NT2/D1 (cell line): ENCODE results near the gene DNAH1.

Experiments
- SUZ12 ChIP-seq: IDR thresholded peaks from 2 replicates; pipeline ENCODE4 v1.6.1; 2011; ENCODE audit not compliant: insufficient read length, insufficient read depth; ENCODE audit errors: extremely low read depth
- YY1 ChIP-seq: IDR thresholded peaks from 2 replicates; pipeline ENCODE4 v1.6.1; 2011; ENCODE audit not compliant: insufficient read length, insufficient read depth
- ZNF274 ChIP-seq: IDR thresholded peaks from 2 replicates; pipeline ENCODE4 v1.6.1; 2011; ENCODE audit warnings: mild to moderate bottlenecking, low read depth, low read length

DNA sequence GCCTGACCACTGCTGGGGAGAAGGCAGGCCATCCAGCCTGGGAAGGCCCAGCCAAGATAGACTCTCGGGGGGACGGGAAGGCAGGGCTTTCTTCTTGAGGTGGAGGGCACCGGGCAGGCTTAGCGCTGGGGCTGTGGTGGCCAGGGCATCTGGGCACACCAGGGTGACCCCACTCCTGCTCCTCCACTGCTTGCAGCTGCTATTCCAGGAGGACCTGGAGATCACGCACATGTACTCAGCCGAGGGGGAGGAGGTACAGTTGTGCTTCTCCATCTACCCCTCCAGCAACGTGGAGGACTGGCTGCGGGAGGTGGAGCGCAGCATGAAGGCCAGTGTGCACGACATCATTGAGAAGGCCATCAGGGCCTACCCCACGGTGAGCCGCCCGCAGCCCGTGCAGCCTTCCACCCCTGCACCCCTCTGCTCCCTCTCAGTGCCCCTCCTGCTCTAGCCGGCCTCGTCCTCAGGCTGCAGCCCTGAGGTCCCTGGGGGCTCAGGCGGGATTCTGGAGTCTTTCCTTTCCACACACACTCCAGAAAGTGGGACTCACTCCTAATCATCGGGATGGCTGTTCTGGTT is 42.3 kb downstream of the DNAH1 start:
- no peak for TF ChIP-seq YY1
- TF ChIP-seq SUZ12: no peak
- no peak for TF ChIP-seq ZNF274
